Transverse colon (tissue), 4 donors: Measurements from ENCODE around the gene METAP2. TPM values are rescaled to one million over a fixed set of nuclear protein-coding genes. Genes with fewer than 3 reads are reported as not detected.

Experiments used
- DNase-seq: peaks from one replicate; pipeline ENCODE4 v3.0.0-alpha.2; 2019
- H3K27ac ChIP-seq, 4 donors: fragments of 200-600 bp; sonication (generic); 2 replicates each; pipeline ENCODE4 v1.5.1; 2016 to 2018; ENCODE audit warnings: inconsistent platforms in 4 of 4
- H3K27me3 ChIP-seq: fragments of 200-600 bp; sonication (generic); 2 replicates; pipeline ENCODE4 v1.5.1; 2017; ENCODE audit warnings: inconsistent platforms
- H3K36me3 ChIP-seq, 4 donors: fragments of 200-600 bp; sonication (generic); 2 replicates each; pipeline ENCODE4 v1.5.1; 2017 to 2019; ENCODE audit warnings: inconsistent platforms in 4 of 4
- H3K4me1 ChIP-seq, 4 donors: fragments of 200-600 bp; sonication (generic); 2 replicates each; pipeline ENCODE4 v1.5.1; 2017 to 2020; ENCODE audit warnings: inconsistent platforms in 4 of 4
- H3K4me3 ChIP-seq, 4 donors: fragments of 200-600 bp; sonication (generic); 1 replicate in 1 of 4; 2 replicates in 3 of 4; pipeline versions ENCODE4 v1.5.1 to v1.6.1; 2017 to 2019; ENCODE audit warnings: inconsistent platforms in 4 of 4
- H3K9me3 ChIP-seq, 2 donors: fragments of 200-600 bp; sonication (generic); 2 replicates each; pipeline ENCODE4 v1.5.1; 2017 to 2019; ENCODE audit warnings: inconsistent platforms in 2 of 2
- EP300 ChIP-seq: sonication (generic); formaldehyde crosslinking; IDR thresholded peaks from one replicate; pipeline ENCODE4 v1.6.1; 2017; ENCODE audit warnings: antibody characterized with exemption, low read depth
- POLR2A ChIP-seq: fragments of 450-650 bp; IDR thresholded peaks from one replicate; pipeline ENCODE4 v1.6.1; 2016; ENCODE audit warnings: antibody characterized with exemption, mild to moderate bottlenecking, moderate library complexity
- POLR2AphosphoS5 ChIP-seq, 3 donors: sonication (generic); formaldehyde crosslinking; IDR thresholded peaks; one replicate each; pipeline ENCODE4 v1.6.1; 2016; ENCODE audit warnings: antibody characterized with exemption in 3 of 3
- WGBS, 2 donors: methylation state at CpG; one replicate each; pipeline ENCODE4 v1.1.5; 2018; ENCODE audit warnings: low coverage in 1 of 2; 5-methylcytosine and 5-hydroxymethylcytosine counted together
- in situ Hi-C, 4 donors: fragments of 200-750 bp; cut with MboI; loops; one replicate each; pipeline versions ENCODE4 v1.15.0 to v1.15.1; 2017; ENCODE audit warnings: low sequenced_read_pairs in 3 of 4, low pct_ligation_motif_present in 1 of 4, low pct_unique_long_range_greater_than_20kb in 1 of 4
- intact Hi-C: fragments of 100-400 bp; cut with DNase I; formaldehyde crosslinking; loops from one replicate; pipeline ENCODE4 v1.15.1; 2023; ENCODE audit warnings: low total_unique reads
- total RNA-seq, 4 donors: library from RNA; depleted of rRNA; stranded (reverse); fragments of >200 nt; gene quantifications; one replicate each; pipeline ENCODE4 v1.1.0, GENCODE V29; 2016
- TF ChIP-seq, protein P1 (sequence below), 5 experiments: fragments of 200-600 bp in 3 of 5; fragments of 450-650 bp in 2 of 5; sonication (generic) in 3 of 5; IDR thresholded peaks; 1 replicate in 2 of 5; 2 replicates in 3 of 5; pipeline ENCODE4 v1.5.1; 2016 to 2017; ENCODE audit warnings: antibody characterized with exemption in 5 of 5, inconsistent platforms in 3 of 5, mild to moderate bottlenecking in 2 of 5, moderate library complexity in 1 of 5

Gene METAP2
- total RNA-seq, 4 donors from 2014 or later = 5.2 to 59.7 (median 42.7) TPM

DNA sequence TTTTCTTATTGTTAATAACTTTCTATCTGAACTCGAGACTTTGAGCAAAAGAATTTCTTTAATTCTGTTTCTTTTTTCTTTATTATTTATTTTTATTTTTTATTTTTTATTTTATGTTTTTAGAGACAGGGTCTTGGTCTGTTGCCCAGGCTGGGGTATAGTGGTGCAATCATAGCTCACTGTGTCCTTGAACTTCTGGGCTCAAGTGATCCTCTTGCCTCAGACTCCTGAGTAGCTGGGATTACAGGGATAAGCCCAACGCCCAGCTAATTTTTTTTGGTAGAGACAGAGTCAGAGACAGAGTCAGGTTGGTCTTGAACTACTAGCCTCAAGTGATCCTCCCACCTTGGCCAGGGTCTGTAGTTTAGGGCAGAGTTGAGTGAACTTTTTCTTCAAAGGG lies 18.5 kb downstream of the METAP2 start:
- no peaks in the 10 kb centered on the region for H3K27me3 ChIP-seq
- H3K9me3 ChIP-seq = no peaks in the 10 kb centered on the region
- H3K4me1 ChIP-seq = no peaks in the 10 kb centered on the region
- TF ChIP-seq, protein P1, sequence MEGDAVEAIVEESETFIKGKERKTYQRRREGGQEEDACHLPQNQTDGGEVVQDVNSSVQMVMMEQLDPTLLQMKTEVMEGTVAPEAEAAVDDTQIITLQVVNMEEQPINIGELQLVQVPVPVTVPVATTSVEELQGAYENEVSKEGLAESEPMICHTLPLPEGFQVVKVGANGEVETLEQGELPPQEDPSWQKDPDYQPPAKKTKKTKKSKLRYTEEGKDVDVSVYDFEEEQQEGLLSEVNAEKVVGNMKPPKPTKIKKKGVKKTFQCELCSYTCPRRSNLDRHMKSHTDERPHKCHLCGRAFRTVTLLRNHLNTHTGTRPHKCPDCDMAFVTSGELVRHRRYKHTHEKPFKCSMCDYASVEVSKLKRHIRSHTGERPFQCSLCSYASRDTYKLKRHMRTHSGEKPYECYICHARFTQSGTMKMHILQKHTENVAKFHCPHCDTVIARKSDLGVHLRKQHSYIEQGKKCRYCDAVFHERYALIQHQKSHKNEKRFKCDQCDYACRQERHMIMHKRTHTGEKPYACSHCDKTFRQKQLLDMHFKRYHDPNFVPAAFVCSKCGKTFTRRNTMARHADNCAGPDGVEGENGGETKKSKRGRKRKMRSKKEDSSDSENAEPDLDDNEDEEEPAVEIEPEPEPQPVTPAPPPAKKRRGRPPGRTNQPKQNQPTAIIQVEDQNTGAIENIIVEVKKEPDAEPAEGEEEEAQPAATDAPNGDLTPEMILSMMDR (IDR thresholded peaks at IDR 0.05) = no peak
- TF ChIP-seq POLR2AphosphoS5 (IDR thresholded peaks at IDR 0.05) = no peak
- TF ChIP-seq EP300 = no peak
- TF ChIP-seq POLR2A = no peak
- no peak overlapping the region for H3K4me3 ChIP-seq
- intact Hi-C loops = loop anchor here (5.0 kb wide), 1 partner anchor 535 kb away; no protein-coding TSS in a partner anchor
- H3K36me3 ChIP-seq = peaks cover 0 to 63% (median 23%) of the 10 kb centered on the region in 4 donors
- H3K27ac ChIP-seq = no peak overlapping the region
- WGBS, 2 donors = 86 to 93% methylated on average over 2 of the region's 2 CpGs
- in situ Hi-C loops = no loop called here
- no peak for DNase-seq

DNA sequence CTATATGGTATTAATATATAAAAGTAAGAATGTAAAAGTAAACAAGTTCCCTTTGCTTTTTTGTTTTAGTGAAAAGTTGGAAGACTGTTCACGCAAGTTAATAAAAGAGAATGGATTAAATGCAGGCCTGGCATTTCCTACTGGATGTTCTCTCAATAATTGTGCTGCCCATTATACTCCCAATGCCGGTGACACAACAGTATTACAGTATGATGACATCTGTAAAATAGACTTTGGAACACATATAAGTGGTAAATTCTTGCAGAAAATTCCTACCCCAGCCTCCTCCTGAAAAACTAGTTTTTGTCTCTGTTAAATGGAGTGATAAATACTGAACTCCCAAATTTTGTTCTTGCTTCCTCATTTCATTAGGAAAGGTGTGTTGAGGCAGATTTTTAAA lies 20.9 kb downstream of the METAP2 start:
- DNase-seq = no peak
- intact Hi-C loops (loop anchor here (5.0 kb wide), 1 partner anchor 532 kb away; no protein-coding TSS in a partner anchor), in situ Hi-C loops (no loop called here)
- no peak overlapping the region for H3K27ac ChIP-seq
- 82 to 86% methylated on average over 2 of the region's 2 CpGs for WGBS, 2 donors
- H3K9me3 ChIP-seq = no peaks in the 10 kb centered on the region
- no peaks in the 10 kb centered on the region for H3K4me1 ChIP-seq
- H3K4me3 ChIP-seq = no peak overlapping the region
- H3K36me3 ChIP-seq = peaks cover 0 to 79% (median 27%) of the 10 kb centered on the region in 4 donors
- H3K27me3 ChIP-seq = no peaks in the 10 kb centered on the region
- no peak for TF ChIP-seq POLR2AphosphoS5 (IDR thresholded peaks at IDR 0.05)

DNA sequence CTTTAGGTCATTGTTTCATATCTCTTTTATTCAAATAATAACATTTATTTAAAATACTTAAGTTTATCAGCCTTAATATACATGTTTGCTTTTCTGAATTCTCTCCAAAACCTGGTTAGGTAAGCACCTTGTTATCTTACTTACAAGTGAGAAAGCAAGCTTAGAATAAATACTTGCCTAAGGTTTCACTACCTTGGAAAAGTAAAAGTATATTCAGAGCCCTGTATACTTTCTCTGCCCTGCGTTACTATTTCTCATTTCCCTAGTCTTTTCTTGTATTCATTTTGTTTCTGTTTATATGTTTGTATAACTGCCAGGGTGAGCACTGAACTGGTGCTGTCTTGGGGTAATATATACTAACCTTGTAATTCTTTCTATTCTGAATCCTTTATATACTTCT lies 21.5 kb downstream of the METAP2 start:
- Histone ChIP-seq H3K4me1 (no peaks in the 10 kb centered on the region), H3K4me3 (no peak overlapping the region), H3K27me3 (no peaks in the 10 kb centered on the region), H3K27ac (no peak overlapping the region), H3K9me3 (no peaks in the 10 kb centered on the region), H3K36me3 (peaks cover 0 to 77% (median 26%) of the 10 kb centered on the region in 4 donors)
- WGBS, 2 donors = 88 to 92% methylated on average over 1 of the region's 1 CpG
- no peak for DNase-seq
- no peak for TF ChIP-seq EP300
- TF ChIP-seq POLR2AphosphoS5 (IDR thresholded peaks at IDR 0.05) = no peak
- TF ChIP-seq POLR2A = no peak
- TF ChIP-seq, protein P1 (IDR thresholded peaks at IDR 0.05) = no peak
- intact Hi-C loops = no loop called here
- in situ Hi-C loops = no loop called here

DNA sequence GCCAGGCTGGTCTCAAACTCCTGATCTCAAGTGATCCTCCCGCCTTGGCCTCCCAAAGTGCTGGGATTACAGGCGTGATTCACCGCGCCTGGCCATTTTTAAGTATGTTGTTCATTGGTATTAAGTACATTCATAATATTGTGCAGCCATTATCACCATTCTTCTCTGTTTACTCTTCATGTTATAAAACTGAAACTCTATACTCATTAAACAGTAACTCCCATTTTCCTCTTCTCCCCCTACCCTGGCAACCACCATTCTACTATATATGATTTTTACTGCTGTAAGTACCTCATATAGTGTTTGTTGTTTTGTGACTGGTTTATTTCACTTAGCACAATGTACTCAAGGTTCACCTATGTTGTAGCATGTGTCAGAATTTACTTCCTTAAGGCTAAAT lies 23.1 kb downstream of the METAP2 start:
- intact Hi-C loops (no loop called here), in situ Hi-C loops (no loop called here)
- TF ChIP-seq POLR2A (no peak), EP300 (no peak), POLR2AphosphoS5 (IDR thresholded peaks at IDR 0.05) (no peak)
- TF ChIP-seq, protein P1 (IDR thresholded peaks at IDR 0.05) = no peak
- Histone ChIP-seq H3K36me3 (peaks cover 0 to 70% (median 26%) of the 10 kb centered on the region in 4 donors), H3K4me3 (no peak overlapping the region), H3K4me1 (no peaks in the 10 kb centered on the region), H3K27me3 (no peaks in the 10 kb centered on the region), H3K27ac (no peak overlapping the region), H3K9me3 (no peaks in the 10 kb centered on the region)
- WGBS, 2 donors = 97 to 100% methylated on average over 4 of the region's 4 CpGs
- no peak for DNase-seq

DNA sequence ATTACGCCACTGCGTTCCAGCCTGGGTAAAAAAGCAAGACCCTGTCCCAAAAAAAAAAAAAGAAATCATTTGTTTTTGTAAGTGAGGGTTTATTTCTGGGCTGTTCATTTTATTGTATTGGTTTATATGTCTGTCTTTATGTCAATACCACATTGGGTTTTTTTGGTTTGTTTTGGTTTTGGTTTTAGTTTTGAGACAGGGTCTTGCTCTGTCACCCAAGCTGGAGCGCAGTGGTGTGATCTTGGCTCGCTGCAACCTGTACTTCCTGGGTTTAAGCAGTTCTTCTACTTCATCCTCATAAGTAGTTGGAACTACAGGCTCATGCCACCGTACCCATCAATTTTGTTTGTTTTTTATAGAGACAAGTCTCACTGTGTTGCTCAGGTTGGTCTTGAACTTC lies 25.0 kb downstream of the METAP2 start:
- TF ChIP-seq POLR2A = no peak
- TF ChIP-seq, protein P1 (IDR thresholded peaks at IDR 0.05) = no peak
- no peak for TF ChIP-seq EP300
- in situ Hi-C loops (no loop called here), intact Hi-C loops (no loop called here)
- DNase-seq = no peak
- Histone ChIP-seq H3K27me3 (no peaks in the 10 kb centered on the region), H3K27ac (no peak overlapping the region), H3K36me3 (peaks cover 0 to 65% (median 26%) of the 10 kb centered on the region in 4 donors), H3K9me3 (no peaks in the 10 kb centered on the region), H3K4me3 (no peak overlapping the region), H3K4me1 (no peaks in the 10 kb centered on the region)
- 97 to 100% methylated on average over 5 of the region's 5 CpGs for WGBS, 2 donors
